NB4 (cell line): ENCODE results near the gene SCGB2A2.

Experiments used
- DNase-seq: peaks from one replicate; pipeline ENCODE4 v3.0.0; 2010; ENCODE audit warnings: low read depth
- H3K4me3 ChIP-seq: one replicate; pipeline ENCODE4 v1.5.1; 2011; ENCODE audit warnings: mild to moderate bottlenecking, low read depth, low read length, moderate library complexity
- CTCF ChIP-seq: IDR thresholded peaks from one replicate; pipeline ENCODE4 v1.5.1; 2012; ENCODE audit warnings: low read depth, low read length
- MAX ChIP-seq: IDR thresholded peaks from 2 replicates; pipeline ENCODE4 v1.6.1; 2011; ENCODE audit warnings: low read depth, low read length
- MYC ChIP-seq: IDR thresholded peaks from 2 replicates; pipeline ENCODE4 v1.6.1; 2011; ENCODE audit warnings: low read depth, low read length
- POLR2A ChIP-seq: IDR thresholded peaks from 2 replicates; pipeline ENCODE4 v1.6.1; 2011; ENCODE audit warnings: mild to moderate bottlenecking; ENCODE audit not compliant: insufficient read length; ENCODE audit errors: extremely low read depth

The SCGB2A2 gene

GRCh38 chr11:62269654-62270278 is at the start of gene SCGB2A2:
Gene SCGB2A2 (plus strand): TSS chr11:62270158. CDS start chr11:62270217, 59 bp downstream.
- DNase-seq: no peak
- TF ChIP-seq POLR2A (no peak), MAX (no peak), MYC (no peak), CTCF (no peak)
- no peak within 1 kb of the TSS for H3K4me3 ChIP-seq

GRCh38 chr11:62221498-62221897 is 48.5 kb upstream of the SCGB2A2 start:
- no peak for DNase-seq
- no peak overlapping the region for H3K4me3 ChIP-seq
- no peak for TF ChIP-seq MYC
- no peak for TF ChIP-seq POLR2A
- no peak for TF ChIP-seq MAX
- no peak for TF ChIP-seq CTCF

- no peak overlapping the region for H3K4me3 ChIP-seq
- no peak for DNase-seq
- TF ChIP-seq MYC: no peak
- no peak for TF ChIP-seq MAX
- no peak for TF ChIP-seq POLR2A
- TF ChIP-seq CTCF: no peak
Measured at GRCh38 chr11:62223095-62223494, 46.9 kb upstream of the SCGB2A2 start.

- DNase-seq: peak; percentile 22
- no peak for TF ChIP-seq MYC
- no peak for TF ChIP-seq POLR2A
- TF ChIP-seq MAX: no peak
- peak; percentile 19 for TF ChIP-seq CTCF
- no peak overlapping the region for H3K4me3 ChIP-seq
Measured at GRCh38 chr11:62233730-62234129, 36.2 kb upstream of the SCGB2A2 start.

GRCh38 chr11:62236187-62236586 is 33.8 kb upstream of the SCGB2A2 start:
- no peak overlapping the region for H3K4me3 ChIP-seq
- no peak for TF ChIP-seq MAX
- TF ChIP-seq CTCF: no peak
- TF ChIP-seq POLR2A: no peak
- no peak for TF ChIP-seq MYC
- DNase-seq: no peak

- DNase-seq: no peak
- no peak for TF ChIP-seq MYC
- no peak for TF ChIP-seq MAX
- TF ChIP-seq POLR2A: no peak
- TF ChIP-seq CTCF: no peak
- H3K4me3 ChIP-seq: no peak overlapping the region
Measured at GRCh38 chr11:62237499-62237898, 32.5 kb upstream of the SCGB2A2 start.
